Activated CD4-positive, CD25-positive, alpha-beta regulatory T cell treated with anti-CD3 and anti-CD28 coated beads, Interleukin-2, amount 50 U/mL, for 16 hours (primary cell): ENCODE measurements around the gene ARPC1A.
"Not testable (repeated sequence)": the region's sequence is repeated elsewhere in the genome, so short reads cannot be mapped to it uniquely, and the experiment has no call there.

Source experiments
- DNase-seq: peaks from one replicate; pipeline ENCODE4 v3.0.0-alpha.2; 2020; ENCODE audit warnings: low read depth, low spot score

The ARPC1A gene

DNA sequence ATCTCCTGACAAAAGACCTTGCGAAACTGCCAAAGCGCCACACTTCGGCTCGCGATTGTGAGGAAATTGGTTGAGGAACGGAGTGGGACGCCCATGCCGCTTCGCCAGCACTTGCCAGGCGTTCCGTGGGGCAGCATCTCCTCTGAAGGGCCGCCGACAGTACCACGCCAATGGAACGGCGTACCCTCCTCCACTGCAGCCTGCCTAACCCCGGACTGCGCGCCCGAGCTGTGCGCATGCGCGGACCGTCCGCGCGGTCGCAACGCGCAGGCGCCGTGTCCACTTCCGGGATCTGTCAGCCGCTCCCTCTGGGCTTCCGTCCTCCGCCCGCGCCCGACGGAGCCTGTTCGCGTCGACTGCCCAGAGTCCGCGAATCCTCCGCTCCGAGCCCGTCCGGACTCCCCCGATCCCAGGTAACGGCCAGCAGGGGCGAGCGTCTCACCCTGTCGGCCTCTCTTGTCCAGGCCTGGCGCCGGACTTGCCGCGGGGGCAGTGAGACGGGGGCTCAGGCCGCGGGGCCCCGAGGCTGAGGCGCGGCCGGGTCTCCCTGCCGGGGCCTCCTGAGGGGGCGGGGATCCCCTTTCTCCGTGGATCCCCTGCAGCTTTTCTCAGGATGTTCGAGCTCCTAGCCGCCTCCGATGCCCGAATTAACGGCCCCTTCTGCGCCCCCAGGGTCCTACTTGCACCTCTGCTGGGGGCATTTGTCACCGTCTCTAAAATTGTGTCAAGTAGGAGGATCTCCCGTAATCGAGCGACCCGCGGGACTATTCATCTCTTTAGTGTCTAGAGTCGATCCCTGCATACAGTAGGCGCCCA, at the start of gene ARPC1A:
TSS of gene ARPC1A (plus strand) at position 307 of the 816 bp plus-strand sequence. CDS start 7,456 bp downstream, outside the sequence.
- peak; percentile 81 for DNase-seq

DNA sequence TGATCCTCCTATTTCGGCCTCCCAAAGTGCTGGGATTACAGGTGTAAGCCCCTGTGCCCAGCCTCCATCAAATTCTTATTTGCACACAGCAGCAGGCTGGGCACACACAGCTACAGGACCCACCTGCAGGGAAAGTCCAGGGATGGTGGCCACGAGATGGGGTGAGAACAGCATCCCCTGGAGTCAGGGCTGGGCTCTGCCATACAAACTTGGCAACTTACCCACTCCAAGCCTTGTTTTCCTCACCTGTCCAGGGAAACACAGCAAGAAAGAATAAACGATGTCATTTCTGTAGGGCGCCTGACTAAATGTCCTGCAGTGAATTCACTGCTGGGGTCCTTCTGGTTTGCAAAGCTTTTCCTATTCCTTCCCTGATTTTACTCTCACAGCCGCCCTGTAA, 47.5 kb upstream of the ARPC1A start:
- DNase-seq: no peak

DNA sequence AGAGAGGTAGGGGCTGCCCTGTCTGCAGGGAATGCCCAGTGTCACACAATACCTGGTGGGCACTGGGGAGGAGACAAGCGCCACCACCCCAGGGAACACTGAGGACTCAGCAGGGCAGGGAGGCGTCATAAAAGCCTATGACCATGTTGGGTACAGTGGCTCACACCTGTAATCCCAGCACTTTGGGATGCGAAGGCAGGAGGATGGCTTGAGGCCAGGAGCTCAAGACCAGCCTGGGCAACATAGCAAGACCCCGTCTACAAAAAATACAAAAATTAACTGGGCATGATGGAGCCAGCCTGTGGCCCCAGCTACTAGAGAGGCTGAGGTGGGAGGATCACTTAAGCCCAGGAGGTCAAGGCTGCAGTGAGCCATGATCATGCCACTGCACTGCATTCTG, 41.5 kb upstream of the ARPC1A start:
- not testable (repeated sequence) for DNase-seq

DNA sequence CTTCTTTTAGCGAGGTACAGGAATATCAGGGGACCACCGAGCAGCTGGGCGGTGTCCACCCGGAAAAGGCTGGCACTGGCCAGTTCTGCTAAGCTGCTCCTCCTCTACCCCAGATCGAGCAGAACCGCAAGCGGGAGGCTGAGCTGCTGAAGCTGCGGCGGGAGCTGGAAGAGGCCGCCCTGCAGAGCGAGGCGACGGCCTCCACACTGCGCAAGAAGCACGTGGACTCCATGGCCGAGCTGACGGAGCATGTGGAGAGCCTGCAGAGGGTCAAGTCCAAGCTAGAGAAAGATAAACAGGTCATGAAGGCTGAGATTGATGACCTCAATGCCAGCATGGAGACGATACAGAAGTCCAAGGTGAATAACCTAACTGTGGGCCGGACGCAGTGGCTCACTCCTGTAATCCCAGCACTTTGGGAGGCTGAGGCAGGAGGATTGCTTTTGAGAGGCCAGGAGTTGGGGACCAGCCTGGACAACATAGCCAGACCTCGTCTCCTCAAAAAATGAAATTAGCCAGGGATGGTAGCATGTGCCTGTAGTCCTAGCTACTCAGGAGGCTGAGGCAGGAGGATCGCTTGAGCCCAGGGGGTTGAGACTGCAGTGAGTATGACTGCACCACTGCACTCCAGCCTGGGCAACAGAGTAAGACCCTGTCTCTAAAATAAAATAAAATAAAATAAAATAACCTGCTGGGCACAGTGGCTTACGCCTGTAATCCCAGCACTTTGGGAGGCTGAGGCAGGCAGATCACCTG, 37.7 kb upstream of the ARPC1A start:
- DNase-seq: no peak

DNA sequence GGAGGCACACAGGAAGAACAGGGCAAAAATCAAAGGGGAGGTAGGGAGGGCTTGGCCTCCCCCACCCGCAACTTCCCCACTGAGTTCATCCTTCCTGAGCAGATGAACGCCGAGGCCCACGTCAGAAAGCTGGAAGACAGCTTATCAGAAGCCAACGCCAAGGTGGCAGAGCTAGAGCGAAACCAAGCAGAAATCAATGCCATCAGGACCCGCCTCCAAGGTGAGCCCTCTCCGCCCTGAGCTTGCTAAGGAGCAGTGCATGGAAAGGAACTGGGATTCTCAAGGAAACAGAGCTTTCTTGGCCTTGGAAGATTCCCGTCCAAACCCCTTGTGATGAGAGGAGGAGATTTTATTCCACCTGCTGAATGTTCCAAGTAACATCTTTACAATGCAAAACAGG, 36.5 kb upstream of the ARPC1A start:
- no peak for DNase-seq

DNA sequence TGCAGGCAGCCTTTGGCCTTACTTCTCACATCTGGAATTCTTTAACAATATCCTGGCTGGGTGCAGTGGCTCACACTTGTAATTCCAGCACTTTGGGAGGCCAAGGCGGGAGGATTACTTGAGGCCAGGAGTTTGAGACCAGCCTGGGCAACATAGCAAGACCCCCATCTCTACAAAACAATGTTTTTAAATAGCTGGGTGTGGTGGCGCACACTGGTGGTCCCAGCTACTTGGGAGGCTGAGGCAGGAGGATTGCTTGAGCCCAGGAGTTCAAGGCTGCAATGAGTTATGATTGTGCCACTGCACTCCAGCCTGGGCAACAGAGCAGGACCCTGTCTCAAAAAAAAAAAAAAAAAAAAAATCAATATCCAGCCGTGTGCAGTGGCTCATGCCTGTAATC, 35.5 kb upstream of the ARPC1A start:
- not testable (repeated sequence) for DNase-seq

DNA sequence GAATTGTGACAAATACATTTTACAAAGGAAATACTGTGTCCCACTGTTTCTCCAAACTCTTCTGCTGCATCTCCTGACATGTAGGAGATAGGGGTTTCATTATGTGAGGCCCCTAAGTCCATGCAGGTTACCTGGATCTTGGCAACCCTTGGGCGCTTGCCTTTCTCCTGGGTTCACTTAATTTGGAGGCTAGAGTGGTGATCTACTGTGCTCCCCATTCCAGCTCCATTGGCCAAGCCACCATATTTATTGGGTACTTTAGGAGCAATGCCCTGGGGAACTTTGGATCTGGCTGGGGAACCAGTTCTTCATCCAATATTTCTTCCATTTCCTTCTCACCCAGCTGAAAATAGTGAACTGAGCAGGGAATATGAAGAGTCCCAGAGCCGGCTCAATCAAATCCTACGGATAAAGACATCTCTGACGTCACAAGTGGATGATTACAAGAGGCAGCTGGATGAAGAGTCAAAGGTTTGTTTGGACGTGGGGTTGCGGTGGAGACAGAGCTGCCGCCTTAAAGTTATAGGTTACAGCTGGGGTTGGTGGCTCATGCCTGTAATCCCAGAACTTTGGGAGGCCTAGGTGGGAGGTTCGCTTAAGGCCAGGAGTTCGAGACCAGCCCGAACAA, 34.6 kb upstream of the ARPC1A start:
- no peak for DNase-seq

DNA sequence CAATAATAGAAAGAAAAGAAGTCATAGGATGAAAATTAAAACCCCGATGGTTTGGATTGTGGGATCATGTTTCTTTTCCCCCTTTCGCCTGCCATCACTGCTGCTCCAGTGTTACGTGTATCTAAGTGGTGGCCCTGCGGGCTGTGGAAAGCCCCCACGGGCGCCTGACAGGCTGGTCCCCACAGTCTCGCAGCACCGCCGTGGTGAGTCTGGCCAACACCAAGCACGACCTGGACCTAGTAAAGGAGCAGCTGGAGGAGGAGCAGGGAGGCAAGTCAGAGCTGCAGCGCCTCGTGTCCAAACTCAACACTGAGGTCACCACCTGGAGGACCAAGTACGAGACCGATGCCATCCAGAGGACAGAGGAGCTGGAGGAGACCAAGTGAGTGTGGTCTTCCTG, 33.6 kb upstream of the ARPC1A start:
- DNase-seq: no peak

DNA sequence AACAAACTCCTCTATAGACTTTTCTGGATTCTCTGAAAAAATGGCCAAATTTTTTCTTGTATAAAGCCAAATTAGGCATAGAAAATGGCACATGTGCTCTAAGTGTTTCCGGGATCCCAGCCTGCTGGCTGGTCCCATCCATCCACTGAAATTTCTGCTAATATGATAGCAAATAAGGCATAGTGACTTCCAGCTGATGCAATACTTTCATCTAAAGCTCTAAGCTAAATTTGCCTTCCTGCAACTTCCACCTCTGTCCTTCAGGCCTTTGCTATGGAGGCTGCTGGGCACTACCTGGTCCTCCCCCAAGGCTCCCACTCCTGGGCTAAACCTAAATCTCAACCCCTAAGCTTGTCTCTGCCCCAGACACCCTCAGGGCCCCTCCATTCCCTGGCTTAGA, 32.5 kb upstream of the ARPC1A start:
- no peak for DNase-seq

DNA sequence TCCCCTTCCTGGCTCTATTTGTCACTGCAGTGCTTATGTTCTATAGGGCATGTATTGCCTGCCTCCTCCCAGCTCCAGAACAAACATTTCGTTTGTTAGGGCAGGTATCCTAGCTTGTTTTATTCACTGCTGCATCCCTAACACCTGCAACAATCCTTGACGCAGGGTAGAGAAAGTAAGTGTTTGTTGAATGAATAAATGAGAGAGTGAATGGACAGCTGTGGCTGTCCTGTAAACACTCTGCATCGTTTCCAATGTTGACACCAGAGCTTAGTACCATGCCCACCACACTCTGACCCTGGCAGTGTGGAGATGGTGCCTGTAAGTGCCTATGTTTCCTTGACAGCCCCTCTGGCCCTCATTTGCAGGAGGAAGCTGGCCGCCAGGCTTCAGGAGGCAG, 32.0 kb upstream of the ARPC1A start:
- DNase-seq: no peak

DNA sequence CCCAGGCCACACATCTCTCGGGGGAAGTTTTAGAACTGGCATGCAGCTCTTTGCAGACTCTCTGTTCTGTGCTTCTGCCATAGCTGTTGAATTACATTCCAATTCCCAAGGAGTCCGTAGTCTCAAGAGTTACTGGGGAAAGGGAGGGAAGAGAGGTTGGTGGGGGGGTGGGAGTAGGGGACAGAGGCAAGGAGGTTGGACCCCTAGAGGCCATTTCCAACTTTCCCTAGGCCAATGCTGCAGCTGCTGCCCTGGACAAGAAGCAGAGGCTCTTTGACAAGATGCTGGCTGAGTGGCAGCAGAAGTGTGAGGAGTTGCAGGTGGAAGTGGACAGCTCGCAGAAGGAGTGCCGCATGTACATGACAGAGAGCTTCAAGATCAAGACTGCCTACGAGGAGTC, 29.2 kb upstream of the ARPC1A start:
- no peak for DNase-seq

DNA sequence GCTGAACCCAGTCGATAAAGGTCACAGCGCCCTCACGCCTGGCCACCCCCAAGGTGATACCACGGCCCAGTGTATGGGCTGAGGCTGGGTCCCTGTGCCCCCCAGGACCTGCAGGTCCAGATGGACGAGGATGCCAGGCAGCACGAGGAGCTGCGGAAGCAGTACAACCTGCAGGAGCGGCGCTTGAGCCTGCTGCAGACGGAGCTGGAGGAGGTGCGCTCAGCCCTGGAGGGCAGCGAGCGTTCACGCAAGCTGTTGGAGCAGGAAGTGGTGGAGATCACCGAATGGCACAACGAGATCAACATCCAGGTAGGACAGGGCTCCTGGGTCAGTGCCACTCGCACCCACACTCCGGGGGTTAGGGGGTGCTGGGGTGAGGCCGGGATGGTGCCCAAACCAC, 24.2 kb upstream of the ARPC1A start:
- no peak for DNase-seq

DNA sequence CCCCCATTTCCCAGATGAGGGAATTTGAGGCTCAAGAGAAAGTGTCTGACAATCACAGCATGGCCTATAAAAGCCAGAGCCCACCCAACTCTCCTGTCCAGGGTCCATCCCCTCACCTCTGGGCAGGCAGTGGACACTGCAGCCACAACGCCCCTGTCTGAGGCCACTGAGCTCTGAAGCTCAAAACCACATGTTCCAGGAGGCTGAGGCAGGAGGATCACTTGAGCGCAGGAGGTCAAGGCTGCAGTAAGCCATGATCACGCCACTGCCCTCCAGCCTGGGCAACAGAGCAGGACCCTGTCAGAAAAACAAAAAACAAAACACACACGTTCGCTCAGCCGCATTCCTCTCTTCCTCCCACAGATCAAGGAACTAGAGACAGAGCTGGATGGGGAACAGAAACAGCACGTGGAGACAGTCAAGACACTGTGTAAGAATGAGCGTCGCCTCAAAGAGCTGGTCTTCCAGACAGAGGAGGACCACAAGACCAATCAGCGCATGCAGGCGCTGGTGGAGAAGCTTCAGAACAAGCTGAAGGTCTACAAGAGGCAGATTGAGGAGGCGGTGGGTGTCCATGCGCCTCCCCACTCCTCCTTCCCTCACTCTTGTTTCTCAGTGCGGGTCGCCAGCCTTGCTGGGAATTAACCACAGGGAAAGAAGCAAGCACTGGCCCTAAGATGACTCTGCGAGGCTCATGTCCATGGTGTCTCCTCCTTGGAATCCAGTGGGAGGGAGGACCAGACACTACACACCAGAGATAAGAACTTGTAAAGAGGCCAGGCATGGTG, 20.0 kb upstream of the ARPC1A start:
- no peak for DNase-seq

DNA sequence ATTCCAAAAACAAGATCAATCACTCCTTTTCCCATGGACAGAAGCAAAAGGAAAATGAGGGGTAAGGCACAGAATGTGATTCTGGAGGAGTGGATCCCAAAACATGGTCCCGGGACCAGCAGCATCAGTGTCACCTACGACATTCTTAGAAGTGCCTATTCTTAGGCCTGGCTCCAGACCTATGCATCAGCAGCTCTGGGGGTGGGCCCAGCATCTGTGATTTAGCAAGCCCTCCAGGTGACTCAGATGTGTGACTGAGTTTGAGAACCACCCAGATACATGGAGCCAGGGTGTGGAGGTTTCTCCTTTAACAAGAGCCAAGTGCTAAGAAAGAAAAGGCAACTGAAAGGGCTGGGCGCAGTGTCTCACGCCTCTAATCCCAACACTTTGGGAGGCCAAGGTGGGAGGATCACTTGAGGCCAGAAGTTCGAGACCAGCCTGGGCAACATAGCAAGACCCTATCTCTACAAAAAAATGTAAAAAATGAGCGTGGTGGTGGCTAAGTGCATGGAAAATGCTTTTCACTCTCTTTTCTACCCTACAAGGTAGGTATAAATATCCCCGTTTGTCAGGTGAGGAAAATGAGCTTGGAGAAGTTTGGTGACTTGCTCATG, 17.1 kb upstream of the ARPC1A start:
- no peak for DNase-seq

DNA sequence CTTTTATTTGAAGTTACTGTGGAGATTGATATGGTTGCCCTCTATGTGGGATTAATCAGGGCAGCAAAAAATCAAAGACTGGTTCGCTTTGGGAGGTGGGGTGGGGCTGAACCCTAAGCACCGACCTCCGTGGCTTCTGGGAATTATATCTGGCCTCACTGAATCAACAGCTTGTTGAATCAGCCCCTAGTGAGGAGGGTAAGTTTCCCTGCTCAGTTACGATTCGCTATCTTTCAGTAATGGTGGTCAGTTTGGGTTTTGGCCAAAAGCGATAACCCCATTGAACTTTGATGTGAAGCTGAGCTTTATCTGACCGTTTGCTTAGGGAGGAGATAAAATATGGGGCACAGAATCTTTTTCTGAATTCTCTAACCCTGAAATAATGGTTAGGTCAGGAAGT, 16.6 kb upstream of the ARPC1A start:
- DNase-seq: no peak

DNA sequence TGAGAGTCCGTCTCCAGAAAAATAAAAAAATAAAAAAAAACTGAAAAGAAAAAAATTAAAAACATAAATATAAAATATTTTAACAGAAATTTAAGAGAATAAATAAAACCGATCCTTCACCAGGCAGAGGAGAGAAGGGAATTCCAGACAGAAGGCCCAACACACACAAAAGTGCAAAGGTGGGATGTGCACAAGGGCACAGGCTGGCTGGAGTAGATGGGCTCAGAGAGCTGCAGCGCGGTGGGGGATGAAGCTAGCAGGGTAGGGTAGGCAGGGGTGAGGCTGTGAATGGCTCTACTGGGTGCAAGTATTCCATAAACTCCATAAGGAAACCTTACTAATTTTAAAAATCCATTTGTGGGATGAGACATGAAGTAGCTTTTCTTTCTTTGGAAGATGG, 15.7 kb upstream of the ARPC1A start:
- DNase-seq: no peak

DNA sequence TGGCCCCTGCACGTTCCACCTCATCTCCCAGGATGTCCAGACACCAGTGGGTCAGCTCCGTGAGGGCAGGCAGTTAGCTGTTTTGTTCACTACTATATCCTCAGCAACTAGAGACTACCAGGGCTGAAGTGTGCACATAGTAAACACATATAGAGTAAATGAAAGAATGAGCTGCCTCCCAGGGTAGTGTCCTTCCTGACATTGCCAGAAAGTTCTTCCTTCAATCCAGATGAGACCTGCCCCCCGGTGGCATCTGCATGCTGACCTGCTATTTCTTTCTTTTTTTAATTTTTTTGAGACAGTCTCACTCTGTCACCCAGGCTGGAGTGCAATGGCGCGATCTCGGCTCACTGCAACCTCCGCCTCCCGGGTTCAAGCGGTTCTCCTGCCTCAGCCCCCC, 14.0 kb upstream of the ARPC1A start:
- DNase-seq: no peak

DNA sequence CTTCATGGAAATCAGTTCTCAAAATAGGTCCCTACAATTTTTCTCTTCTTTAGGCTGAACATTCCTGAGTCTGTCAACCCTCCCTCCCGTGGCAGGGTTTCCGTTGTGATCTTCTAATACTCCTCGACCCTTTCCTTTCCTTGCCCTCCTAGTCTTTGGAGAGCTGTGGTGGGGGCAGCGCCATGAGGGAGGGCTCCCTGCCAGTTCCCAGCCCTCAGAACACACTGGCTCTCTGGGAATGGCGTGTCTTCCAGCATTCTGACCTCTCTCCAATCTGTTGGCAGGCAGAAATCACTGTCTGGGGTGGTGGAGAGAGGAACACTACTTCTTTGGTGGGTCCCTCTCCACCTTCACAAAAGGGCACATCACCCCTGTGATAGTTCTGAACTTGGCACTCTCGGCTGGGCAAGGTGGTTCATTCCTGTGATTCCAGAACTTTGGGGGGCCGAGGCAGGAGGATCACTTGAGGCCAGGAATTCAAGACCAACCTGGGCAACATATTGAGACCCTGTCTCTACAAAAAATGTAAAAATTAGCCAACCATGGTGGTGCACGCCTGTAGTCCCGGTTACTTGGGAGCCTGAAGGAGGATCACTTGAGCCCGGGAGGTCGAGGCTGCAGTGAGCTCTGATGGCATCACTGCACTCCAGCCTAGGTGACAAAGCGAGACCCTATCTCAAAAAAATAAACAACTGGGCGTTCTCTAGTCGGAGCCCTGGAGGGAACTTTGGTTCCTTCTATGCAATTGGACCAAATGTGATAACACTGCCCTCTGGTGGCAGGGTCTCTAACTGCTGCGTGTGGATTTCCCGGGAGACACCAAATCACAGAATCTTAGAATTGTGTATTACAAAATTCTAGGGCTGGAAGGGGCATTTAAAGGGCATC, 13.1 kb upstream of the ARPC1A start:
- DNase-seq: peak; percentile 60

DNA sequence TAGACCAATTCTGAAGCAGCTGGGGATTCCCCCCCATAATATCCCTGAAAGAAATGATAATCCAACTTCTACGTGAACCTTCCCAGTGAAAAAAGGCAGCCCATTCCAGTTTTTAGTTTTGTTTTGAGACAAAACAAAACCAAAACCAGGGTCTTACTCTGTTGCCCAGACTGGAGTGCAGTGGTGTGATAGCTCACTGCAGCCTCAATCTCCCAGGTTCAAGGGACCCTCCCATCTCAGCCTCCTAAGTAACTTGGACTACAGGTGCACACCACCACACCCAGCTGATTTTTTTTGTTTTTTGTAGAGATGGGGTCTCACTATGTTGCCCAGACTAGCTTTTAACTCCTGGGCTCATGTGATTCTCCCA, 12.5 kb upstream of the ARPC1A start:
- no peak for DNase-seq

DNA sequence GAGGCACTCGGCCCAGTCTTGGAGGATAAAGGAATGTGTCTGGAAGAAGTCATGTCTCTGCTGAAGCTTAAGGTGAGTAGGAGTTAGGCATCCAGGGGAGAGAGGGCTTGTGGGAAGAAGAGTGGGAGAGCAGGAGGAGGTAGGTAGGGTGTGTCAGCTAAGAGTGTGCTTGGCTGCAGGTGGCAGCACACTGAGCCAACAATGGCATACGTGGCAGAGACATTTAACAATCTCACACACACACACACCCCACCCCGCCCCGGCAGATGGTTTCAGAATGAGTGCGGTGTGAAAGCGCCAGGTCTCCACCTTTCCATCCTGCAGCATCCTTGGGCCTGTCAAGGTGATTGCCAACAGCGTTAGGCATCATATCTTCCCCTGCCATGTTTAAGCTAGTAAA, 11.2 kb upstream of the ARPC1A start:
- DNase-seq: no peak
